NCI-H2227 (cell line): ENCODE measurements around the gene MVB12B.
A peak's percentile ranks its signal among the peaks of the same experiment; 100 is the strongest.

Source experiments
- DNase-seq: peaks from one replicate; lab custom pipeline; 2025; ENCODE audit not compliant: unreplicated experiment; lab: John Stamatoyannopoulos, UW

The MVB12B gene

DNA sequence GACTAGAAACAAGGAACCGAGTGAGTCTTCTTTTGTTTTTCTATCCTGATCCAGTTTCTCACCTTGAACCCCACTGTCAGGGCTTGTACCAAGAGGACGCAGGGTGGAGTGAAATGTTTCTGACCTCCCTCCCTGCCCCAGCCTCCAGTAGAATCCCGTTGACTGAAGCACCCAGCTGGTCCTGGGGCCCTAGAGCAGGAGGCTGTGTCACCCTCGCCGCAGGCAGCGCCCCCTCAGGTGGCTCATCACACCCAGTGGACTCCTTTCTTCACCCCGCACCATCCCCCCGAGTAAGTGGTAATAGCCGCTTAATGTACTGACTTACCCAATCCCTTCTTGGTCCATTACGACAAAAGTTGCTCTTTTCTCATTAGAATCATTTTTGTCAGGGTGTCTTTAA, 53.8 kb downstream of the MVB12B start:
- DNase-seq: no peak

DNA sequence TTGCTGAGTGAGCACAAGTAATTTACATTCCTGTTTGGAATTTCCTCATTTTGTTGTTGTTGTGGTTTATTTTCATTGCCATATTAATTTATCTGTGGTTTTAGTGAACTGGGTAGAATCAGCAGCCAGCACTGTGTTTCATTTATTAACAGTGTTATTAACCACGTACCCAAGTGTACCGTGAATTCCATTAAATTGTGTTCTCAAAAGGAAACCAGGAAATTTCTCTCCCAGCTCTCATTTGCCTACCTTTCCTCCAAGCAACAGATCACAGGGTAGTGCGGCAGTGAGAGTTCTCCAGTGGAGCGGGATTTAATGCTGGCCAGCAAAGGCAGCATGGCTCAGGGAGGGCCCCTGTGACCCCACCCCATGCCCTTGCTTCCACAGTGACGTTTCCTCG, 54.6 kb downstream of the MVB12B start:
- no peak for DNase-seq

DNA sequence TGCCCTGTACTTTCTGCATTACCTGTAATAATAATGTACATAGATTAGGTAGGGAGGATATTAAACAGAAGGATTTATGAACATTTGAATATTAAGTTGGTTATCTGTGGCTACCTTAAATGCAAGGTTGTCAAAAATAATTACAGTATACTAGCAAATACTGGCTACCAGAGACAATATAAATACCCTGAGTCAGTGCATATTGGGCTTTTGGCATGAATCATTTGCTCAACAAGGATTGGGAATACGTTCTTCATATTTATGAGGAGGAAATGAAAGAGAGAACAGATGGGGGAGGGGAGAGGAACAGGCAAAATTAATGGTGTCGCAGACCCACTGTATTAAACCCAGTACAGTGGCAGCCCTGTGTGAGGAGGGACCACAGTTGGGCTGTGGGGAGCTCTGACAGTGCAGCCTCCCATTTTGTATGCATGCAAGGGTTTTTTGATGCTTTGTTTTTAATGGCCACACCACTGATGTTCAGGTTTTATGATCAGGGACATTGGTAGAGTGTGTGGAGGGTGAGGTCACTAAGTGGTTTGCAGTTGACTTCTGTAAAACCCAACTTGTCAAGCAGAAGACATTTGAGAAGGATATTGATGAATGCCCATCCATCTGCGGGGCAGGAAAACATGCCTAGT, 56.9 kb downstream of the MVB12B start:
- DNase-seq: no peak

DNA sequence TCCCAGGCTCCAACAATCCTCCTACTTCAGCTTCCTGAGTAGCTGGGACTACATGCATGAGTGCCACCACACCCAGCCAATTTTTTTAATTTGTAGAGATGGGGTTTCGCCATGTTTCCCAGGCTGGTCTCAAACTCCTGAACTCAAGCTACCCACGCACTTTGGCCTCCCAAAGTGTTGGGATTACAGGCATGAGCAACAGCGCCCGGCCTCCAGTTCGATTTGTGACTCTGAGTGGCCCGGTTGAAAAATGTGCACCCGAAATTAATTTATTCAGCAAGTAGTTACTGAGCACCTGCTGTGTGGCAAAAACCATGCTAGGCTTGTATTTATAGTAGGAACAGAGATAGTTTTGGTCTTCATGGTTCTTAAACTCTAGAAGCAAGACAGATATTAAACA, 58.3 kb downstream of the MVB12B start:
- no peak for DNase-seq

DNA sequence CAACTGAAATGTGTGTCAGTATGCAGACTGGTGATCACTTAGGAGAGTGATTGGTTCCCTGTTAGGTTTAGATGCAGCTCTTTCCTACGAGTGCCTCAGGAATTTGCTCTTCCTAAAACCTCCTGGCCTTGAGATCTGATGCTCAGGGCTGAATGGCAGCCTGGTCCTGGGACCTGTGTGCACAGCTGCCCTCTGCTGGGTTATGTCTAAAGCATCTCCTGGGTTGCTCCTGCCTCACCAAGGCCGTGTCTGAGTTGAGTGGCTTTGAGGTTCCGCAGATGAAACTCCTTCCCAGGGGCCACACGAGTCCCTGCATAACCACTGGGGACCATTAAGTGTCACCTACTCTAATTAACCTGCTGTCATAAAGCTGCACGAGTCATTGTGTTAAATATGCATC, 59.5 kb downstream of the MVB12B start:
- peak; percentile 12 for DNase-seq

DNA sequence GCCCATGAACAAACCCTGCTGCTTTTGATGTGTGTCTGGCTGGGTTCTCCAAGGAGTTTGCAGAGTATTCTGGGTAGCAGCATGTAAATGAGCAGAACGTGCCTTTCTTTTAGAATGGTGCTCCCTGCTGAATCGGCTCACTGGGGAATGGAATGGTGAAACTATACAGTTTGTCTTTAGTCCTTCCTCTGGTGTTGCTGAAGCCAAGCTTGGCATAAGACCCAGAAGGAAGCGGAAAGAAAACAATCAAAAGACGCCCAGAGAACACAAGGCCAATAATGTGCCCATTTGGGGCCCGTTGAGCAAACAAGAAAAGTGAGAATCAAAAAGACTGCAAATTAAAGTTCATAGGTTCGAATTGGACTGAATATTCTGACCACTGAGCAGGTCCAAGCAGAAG, 60.1 kb downstream of the MVB12B start:
- no peak for DNase-seq

DNA sequence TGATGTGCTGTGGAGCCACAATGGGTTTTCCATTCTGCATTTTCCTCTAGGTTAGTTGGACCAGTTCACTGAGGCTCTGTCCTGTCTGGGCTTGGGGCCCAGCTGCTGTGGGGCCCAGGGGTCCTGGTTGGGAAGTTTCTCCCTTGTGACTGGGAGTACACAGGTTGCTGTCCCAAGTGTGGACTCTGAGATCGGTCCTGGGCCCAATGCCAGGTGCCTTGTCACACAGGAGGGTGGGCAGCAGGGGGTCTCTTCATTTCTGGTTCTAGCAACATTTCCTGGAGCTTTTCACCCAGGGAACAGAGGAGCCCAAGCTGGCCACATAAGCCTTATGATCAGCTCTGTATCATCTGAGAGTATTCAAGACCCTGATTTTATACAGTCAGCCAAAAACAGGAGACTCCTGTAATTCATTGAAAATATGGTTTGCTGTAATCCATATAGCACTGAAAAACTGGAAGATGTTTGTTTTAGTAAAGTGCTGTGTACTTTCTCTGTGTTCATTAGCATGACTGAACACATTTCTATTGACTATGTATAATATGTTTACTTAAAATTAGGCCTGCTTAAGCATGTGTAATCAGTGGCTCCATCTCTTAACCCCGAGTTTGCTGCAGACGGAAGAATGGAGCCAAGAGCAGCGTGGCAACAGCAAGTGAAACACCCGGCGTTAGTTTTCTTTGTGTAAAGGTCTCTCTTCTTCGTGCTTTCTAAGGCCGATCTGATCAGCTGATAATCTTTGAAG, 62.5 kb downstream of the MVB12B start:
- no peak for DNase-seq

DNA sequence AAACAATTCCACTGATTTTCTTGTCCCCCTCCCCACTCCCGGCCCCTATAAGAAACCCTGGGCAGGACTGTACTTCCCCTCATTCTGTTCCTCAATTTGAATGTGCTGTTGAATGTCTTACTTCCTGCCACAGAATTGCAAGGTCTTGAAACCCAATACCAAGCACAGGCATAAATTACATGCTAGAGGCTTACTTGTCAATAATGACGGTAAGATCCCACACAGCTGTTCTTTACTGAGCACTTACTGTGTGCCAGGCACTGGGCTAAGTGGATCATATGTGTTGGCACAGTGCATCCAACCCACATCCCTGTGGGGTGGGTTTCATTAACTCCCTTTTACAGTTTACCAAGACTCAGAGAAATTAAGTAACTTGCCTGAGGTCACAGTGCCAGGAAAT, 63.4 kb downstream of the MVB12B start:
- DNase-seq: no peak

DNA sequence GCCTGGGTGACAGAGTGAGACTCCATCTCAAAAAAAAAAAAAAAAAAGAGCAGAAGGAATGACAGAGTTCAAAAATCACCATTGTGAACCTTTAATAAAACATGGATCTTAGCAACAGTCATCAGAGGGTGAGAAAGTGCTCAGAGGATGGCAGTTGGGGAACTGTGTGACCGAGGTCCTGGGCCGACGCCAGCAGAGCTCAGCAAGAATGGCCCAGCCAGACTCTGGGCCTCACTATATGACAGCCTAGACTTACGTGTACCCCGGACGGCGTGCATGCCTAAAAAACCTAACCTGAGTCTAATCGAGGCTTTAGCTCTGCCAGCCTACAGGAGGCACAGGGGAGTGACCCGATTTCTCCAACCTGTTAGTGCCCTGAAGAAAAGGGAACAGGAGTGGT, 64.3 kb downstream of the MVB12B start:
- no peak for DNase-seq

DNA sequence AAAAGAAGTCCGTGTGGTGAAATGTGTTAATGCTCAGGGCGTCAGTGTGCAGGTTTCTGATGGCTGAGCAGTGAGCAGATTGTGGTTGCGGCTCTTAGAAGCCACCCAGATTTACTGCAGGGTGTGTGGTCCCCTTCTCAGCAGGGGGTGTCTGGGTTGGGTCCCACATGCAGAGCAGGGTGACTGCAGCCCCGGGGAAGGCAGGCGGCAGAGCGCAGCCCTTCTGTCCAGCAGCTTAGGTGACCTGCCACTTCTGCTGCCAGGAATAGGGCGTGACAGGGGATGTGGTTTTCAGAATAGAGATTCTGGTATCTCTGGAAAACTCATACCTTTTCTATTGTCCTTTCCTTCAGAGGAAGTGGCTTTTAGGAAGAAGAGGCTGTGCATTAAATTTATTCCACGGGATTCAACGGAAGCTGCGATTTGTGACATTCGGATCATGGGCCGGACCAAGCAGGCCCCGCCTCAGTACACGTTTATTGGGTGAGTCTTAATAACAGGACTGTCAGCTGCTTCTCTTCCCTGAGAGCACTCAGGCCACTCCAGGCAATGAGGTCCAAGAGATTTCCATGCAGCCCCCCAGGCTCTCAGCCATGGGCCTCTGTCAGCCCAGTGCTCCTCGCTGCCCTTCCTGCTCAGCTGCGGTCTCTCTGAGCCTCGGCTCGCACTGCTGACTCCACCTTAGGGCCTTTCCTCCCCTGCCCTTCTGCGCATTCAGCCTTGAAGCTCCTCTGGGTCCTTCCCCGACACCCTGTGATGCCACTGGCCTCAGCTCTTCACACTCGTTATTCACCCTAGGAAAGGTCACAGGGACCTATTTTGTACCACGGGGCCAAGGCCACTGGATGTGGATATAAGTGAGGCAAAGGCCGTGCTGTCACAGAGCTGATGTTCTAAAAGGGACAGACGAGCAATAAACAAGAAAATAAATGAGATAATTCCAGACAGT, 65.4 kb downstream of the MVB12B start:
- no peak for DNase-seq

DNA sequence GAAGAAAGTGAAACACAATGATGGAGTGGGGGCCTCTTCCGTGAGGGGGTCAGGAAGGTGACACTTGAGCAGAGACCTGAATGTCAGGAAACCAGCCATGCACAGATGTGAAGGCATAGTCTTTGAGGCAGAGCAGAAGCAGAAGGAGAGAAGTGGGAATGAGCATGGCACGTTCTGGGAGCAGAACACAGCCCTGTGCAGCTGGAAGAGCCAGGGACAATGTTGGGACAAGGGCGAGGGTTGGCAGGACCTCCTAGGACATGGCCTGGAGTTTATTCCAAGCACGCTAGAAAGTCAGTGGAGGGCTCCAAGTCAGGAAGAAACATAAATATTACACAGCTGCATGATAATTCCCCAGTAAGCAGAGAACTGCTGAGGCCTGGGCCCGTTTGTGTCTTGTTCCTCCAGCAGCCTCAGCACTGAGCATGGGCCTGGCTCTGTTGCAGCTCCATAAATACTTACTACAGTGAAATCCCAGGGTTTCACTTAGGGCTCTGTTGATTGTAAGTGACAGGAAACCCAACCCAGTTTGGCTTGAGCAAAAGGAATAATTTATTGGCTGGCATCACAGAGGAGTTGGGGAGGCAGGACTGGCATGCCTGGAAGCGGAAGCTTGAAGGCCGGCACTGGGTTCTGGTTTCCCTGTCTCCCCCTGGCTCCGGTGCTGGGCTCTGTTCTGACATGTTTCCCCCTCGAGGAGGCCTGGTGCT, 66.2 kb downstream of the MVB12B start:
- DNase-seq: no peak

DNA sequence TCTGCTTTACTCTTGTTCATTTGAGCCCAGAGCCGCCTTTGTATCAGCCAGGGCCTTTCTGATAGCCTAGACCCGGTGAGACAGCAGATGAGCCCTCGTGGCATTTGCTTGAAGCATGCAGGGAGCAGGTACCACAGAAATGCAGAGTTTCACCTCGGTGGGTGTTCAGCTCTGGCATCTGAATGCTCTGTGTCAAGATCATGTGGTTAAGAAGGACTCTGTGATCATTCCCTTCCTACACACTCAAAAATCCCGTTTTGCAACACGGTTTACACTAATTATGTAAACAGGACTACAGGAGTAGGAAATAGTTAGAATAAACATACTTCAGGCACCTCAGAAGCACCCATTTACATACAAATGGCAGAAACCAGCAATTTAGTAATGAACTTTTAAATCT, 67.2 kb downstream of the MVB12B start:
- no peak for DNase-seq

DNA sequence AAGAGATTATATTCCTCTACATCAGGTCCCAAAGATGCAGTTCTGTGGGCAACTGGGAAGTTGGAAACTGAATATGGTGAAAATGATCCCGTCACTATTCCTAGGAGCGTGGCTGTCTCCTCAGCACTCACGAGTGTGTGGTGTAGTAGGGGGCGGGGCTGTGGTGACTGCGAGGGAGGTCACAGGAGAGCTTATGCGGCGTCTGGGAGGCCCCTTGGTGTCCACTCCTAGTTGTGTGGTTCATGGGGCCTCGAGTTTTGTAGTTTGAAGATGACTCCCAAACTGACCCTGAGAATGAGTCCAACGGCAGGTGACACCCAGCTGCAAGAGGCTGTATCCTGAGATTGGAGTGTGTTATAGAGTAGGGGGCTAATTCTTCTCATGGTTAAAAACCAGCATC, 68.2 kb downstream of the MVB12B start:
- DNase-seq: no peak

DNA sequence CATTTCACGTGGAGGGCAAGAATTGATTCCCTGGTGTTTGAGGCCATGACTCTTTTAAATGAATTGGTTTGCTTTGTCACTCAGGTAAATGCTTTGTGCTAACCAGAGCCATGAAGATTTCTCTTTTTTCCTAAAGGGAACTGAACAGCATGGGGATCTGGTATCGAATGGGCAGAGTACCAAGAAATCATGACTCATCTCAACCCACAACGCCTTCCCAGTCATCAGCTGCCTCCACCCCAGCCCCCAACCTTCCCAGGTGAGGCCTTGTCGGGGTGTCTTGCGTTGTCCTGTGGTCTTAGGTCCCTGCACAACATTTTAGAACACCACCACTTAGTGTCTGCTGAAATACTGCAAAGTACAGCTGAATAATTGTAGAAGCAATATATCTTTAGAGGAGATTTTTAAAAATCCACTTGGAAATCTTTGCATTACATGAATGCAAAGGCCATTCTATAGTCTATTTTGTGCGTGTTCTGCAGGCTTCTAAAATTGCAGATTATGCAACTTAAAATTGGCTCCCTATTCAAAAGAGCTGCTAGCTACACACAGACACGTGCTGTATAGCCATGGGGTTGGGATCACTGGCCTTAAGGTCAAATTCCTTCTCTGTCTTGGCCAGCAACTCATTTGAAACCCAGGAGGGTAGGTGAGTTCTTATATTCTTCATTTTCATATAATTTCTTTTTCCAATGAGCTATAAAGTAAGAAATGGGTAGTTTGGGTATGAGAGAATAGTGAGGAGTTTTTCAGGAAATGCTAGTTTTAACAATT, 69.0 kb downstream of the MVB12B start:
- DNase-seq: no peak

DNA sequence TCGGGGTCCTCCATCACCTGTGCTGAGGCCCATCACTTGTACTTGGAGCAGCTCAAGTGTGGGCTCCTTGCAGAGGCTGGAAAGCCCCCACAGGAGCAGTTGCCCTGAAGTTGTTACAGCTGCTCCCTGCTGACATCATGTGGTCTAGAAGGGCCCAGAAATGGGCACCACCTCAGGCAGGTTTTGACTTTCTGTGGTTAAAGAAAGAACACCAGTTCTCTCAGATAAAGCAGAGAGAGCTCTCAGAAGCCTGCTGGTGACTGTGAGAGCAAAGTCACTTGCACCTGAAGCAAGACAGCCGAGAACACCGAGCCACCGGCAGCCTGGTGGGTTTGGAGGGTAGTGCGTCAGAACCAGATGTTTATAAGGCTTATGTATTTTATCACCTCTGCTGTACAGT, 70.4 kb downstream of the MVB12B start:
- DNase-seq: no peak

DNA sequence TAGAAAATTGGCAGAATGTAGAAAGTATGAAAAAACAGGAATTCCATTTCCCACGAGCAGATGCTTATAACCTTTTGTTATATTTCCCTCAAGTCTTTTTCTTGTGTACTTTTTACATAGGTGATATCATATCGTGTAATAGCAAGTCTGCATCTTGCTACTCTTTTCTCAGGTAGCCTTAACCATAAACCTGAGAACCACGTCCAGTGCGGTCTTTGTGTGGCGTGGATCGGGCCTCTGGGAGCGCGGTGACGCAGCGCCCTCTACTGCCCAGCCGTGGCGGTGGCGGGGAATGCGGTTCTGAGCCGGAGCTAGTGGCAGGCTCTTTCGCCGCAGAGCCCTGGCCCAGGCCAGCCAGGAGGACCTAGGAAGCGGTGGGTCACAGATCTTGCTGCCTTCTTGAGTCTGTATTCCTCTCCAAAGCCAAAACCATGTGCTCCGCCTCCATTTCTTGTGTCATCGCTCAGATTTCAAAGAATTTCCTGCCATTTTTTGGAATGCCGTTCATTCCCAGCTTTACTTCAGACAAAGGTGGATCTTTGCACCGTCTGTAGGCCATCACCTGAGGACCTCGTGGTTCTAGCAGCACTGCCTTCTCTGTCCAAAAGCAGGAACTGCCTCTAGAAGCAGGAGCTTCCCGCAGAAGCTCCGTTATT, 71.9 kb downstream of the MVB12B start:
- DNase-seq: peak; percentile 77

DNA sequence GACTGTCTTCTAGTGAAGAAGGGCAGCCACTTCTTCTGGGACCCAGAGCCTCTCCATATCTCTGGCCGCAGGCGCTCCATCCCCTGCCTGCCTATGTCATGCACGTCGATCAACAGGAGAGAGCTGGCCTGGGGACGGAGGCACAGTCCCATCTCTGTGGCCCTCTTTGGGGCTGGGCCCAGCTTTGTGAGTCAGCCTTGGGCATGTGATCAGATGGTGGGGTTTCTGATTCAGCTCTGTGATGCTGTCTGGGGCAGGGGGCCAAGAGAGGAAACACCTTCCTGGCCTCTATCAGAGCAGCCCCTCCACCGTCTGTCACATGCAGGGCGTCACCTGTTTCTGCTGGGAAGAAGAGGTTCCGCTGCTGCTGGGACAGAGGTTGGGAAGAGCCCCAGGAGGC, 72.6 kb downstream of the MVB12B start:
- DNase-seq: no peak

DNA sequence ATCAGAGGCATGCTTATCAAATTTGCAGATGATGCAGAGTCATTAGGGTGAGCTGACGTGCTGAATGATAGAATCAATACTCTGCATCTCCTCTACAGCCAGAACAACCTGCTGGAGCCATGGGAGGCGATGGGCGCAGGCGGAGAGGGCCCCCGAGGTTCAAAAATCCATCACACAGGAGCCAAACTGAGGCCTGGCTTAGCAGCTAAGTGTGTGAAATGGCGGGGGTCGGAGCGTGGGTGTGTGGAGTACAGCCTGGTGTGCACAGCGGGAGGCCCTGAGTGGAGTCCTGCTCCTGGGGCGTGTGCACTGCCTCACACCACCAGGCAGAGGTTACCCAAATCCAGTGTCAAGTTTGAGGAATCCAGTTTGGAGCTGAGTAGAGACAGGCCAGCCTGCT, 73.2 kb downstream of the MVB12B start:
- no peak for DNase-seq

DNA sequence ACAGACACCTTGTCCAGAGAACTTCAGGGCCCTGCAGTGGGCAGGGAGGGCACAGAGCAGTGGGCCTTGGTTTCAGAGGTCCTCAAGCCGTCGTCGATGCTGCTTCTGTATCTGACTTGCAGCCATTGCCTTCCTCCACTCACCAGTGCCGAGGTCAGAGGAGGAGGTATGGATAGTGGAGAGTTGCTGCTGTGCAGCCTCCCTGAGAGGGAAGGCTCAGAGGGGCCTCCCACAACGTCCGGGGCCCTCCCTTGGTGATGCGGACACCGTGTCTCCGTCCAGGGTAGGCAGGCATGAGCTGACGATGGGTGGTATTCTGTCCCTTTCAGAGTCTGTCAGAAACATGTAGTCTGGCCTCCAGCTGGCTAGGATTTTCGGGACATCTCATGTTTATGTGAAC, 73.9 kb downstream of the MVB12B start:
- DNase-seq: no peak

DNA sequence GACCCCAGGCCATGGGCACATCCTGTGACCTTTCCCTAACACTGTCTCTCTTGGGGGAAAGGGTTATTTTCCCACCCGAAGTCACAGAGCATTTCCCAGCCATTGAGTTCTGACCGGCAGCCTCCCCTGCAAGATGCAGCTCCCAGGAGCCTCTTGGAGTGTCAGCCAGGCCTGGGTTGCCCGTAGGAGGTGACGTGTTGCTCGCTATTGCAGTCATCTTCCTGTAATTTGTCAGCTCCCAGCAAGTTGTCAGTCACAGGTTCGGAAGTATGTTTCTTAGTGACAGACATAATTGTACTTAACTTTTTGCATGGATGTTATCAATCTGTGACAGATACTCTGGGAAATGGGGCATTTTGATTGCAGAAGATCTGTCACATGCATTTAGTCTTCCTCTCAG, 74.5 kb downstream of the MVB12B start:
- no peak for DNase-seq
